Diencephalon (tissue), 1 donor: ENCODE data around the gene HCFC1. TPM values are rescaled to one million over a fixed set of nuclear protein-coding genes. Genes with fewer than 3 reads are reported as not detected.

Experiments
- small RNA-seq: library from RNA; depleted of rRNA; stranded (forward); fragments of <200 nt; gene quantifications from one replicate; pipeline ENCODE3, GENCODE V24; 2014
- total RNA-seq: library from RNA; depleted of rRNA; stranded (reverse); fragments of >200 nt; gene quantifications from one replicate; pipeline ENCODE4 v1.2.3, GENCODE V29; 2014

HCFC1 gene
- 15.2 TPM for total RNA-seq

DNA sequence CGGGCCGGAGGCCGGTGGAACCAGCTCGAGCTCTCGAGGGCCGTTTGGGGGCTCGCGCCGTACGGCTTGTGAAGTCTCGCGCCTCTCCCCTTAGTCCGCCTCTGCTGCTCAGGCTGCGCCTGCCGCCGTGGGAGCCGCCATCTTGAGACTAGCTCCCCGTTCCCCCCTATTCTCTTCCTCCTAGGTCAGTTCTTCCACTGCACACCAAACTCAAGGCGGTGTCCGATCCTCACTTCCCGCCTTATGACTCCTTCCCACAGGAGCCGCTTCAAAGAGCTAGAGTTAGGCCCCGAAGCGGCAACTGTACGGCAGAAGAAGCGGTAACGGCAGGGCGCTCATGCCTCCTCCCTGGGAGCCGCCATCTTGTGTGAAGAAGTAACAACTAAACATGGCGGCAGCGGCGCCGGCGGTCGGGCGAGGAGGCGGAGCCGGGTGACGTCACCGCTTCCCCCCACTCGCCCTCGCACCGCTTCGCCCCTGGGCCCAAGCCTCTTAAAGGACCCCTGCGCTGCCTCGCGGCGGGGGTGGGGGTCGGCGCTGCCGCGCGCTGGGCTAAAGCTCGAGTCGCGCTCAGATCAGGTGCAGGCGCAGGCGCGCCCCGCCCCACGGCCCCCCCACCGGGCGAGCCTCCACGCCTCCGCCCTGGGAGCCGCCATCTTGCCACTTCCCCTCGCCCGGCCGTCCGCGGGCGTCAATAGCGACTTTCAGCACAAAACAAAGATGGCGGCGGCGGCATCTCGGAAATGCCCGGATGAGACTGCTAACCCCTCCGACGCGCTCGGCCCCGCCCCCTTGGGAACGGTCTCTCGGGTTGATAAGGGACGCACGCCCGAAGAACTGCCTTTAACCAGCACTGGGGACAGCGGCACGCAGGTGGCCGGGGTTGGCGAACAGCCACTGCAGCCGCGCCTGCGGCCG lies at the start of gene HCFC1:
Gene HCFC1, minus strand, starts transcription at position 369 of the 918 bp plus-strand sequence. CDS start 978 bp downstream, outside the sequence.

GRCh38 chrX:154019633-154020528 lies 48.3 kb upstream of the HCFC1 start, which contains the start of gene IRAK1:
TSS of gene IRAK1 (minus strand) at chrX:154019902. CDS start at chrX:154019812, 90 bp downstream.

DNA sequence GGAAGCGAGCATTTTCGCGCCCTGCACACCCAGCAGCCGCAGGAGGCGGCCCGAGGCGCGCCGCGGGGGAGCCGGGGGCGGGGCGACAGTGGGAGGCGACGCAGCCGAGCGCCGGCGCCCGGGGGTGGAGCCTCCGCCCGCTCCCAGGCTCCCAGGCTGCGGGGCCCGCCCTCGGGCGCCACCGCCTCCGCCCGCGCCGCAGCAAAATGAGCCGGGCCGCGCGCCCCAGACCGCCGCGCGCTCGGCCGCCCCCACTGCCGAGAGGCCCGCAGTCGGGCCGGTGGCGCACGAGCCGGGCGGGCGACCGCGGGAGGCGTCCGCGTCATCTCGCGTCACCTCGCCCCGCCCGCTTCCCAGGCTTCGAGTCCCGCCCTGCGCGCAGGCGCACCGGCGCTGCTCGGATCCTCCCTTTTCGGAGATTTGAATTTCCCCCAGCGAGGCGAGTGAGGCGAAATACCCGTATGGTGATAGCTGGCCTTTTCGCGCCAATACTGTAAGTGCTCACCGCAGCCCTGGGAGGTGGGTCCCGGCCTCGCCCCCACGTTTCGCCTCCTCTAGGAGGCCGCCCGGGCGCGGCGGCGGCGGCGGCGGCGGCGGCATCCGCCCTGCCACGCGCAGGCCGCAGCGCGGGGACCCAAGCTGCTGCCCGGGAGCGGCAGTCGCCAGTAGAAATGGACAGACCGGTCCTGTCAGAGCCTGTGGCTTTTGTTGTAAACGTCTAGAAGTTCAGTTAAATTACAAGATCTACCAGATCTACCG lies 929 bp upstream of the HCFC1 start, which contains the start of gene TMEM187:
Gene TMEM187, plus strand, starts transcription at position 387 of the 759 bp plus-strand sequence. CDS start 9,309 bp downstream, outside the sequence.

GRCh38 chrX:153944140-153944799 lies 27.3 kb downstream of the HCFC1 start, which contains the start of gene RENBP:
TSS of gene RENBP (minus strand) at chrX:153944643. CDS start at chrX:153944610, 33 bp downstream.

GRCh38 chrX:153934762-153935325 lies 36.8 kb downstream of the HCFC1 start, which contains the start of gene NAA10:
TSS of gene NAA10 (minus strand) at chrX:153935037. CDS start at chrX:153934904, 133 bp downstream.

DNA sequence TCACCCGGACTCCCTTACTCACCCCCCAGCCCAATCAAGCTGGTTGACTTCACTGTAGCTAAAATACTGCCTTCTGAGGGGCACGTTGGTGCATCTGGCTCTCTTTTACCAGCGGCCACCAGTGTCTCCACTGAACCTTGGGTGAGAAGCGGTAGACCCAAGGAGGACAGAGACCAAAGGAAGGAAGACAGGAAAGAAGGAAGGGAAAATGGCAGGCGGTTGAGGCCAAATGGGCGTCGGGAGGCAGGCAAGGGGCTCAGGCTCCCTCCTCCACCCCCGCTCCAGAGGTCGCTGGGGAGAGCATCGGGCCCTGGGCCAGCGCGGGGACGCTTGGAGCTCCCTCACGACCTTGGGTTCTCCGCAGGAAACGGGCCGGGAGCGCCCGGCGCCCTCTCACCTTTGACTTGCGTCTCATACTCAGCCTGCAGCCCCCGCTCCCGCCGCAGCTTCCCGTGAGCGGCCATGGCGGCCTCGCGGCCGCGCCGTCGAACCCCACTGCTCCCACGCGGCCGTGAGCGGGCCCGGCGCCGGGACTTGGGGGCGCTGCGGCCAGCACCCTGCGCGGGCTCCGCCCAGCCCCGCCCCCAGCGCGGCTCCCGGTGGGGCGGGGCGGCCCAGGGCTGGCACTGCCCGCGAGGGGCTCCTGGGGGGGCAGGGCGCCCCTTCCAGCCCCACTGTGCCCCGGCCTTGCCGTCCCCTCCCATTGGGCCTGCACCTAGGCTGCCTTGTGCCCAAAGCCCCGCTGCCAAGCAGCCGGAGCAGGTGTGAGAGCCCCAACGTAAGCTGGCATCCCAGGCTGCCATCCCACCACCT lies 45.7 kb downstream of the HCFC1 start, which contains the start of gene ARHGAP4:
Gene ARHGAP4, minus strand, starts transcription at position 526 of the 813 bp plus-strand sequence. Its CDS starts 62 bp downstream, at position 464.

DNA sequence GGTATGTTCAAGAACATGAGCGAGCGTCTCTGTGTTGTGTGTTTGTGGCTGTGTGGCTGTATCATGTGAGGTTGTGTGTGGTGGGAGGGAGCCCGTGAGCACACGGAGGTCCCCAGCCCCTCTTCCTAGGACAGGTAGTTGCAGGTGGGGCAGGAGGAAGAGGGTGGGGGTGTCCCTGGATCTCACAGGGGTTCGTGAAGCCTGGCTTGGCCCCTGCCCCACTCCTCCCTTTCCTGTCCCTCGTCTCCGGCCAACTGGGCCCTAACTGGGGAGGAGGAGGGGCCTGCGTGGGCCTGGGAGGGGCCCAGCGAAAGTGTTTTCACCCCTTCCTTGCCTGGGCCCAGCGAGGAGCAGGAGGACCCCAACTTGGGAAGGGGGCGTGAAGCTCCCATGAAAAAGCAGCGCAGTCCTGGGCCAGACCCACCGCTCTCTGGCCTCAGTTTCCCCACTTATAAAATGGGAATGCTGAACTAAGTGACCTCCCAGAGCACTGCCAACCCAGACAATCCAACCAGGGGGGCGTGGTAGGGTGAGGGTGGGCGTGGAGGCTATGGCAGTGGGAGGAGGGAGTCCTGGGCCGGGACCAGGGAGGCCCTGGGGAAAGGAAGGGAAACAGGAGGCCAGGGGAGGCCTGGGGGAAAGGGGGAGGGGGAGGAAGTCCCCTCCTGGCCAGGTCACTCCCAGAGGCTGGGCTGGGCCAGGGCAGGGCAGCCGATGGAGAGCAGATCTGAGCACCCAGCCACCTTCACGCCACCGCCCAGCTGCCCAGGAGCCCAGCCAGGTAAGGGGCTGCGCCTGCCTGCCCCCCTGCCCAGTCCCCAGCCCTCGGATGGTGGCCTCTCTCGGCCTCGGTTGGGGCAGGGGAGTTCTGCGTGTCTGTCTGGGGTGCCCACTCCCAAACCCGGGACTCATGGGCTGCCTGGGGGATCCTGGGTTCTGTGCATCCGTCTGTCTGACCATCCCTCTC lies 67.3 kb downstream of the HCFC1 start, which contains the start of gene AVPR2:
Gene AVPR2, plus strand, starts transcription at position 683 of the 967 bp plus-strand sequence. CDS start 473 bp downstream, outside the sequence.

Small RNA genes within 50 kb of the gene (small RNA-seq; reads per million reads assigned to genes)
- 0.10 reads per million for gene MIR3202-1

Other genes with a start within 250 kb of the HCFC1 start
- gene BCAP31, start 247.4 kb downstream of the HCFC1 start, total RNA-seq = 87.9 TPM
- 5.1 TPM for gene ABCD1, start 247.0 kb downstream of the HCFC1 start, total RNA-seq
- gene PLXNB3, start 207.6 kb downstream of the HCFC1 start, total RNA-seq = 4.6 TPM
- 0.46 TPM for gene SRPK3, start 190.8 kb downstream of the HCFC1 start, total RNA-seq
- 42.0 TPM for gene IDH3G, start 177.4 kb downstream of the HCFC1 start, total RNA-seq
- 80.5 TPM for gene SSR4, start 177.2 kb downstream of the HCFC1 start, total RNA-seq
- 125 TPM for gene PDZD4, start 141.3 kb downstream of the HCFC1 start, total RNA-seq
- 182 TPM for gene L1CAM, start 85.6 kb downstream of the HCFC1 start, total RNA-seq
- not detected for gene AVPR2, start 67.1 kb downstream of the HCFC1 start, total RNA-seq
- 11.1 TPM for gene ARHGAP4, start 45.6 kb downstream of the HCFC1 start, total RNA-seq
- 26.1 TPM for gene NAA10, start 36.8 kb downstream of the HCFC1 start, total RNA-seq
- gene RENBP, start 27.2 kb downstream of the HCFC1 start, total RNA-seq = 7.8 TPM
- 2.1 TPM for gene TMEM187, start 936 bp upstream of the HCFC1 start, total RNA-seq
- 10.8 TPM for gene IRAK1, start 48.1 kb upstream of the HCFC1 start, total RNA-seq
- 33.0 TPM for gene MECP2, start 125.9 kb upstream of the HCFC1 start, total RNA-seq
- gene OPN1LW, start 172.4 kb upstream of the HCFC1 start, total RNA-seq = not detected
- gene OPN1MW, start 210.8 kb upstream of the HCFC1 start, total RNA-seq = not detected
- gene OPN1MW2, start 247.9 kb upstream of the HCFC1 start, total RNA-seq = not detected